Measurements from ENCODE around the gene KCNAB1. TPM values are rescaled to one million over a fixed set of nuclear protein-coding genes. Genes with fewer than 3 reads are reported as not detected.

The KCNAB1 gene
- total RNA-seq, 1 experiment from 2014 or later = not detected

GRCh38 chr3:156341332-156341731 lies 221.0 kb downstream of the KCNAB1 start:
- Histone ChIP-seq H3K36me3 (no peaks in the 10 kb centered on the region), H3K9me3 (no peaks in the 10 kb centered on the region), H3K4me3 (no peak overlapping the region), H3K27me3 (peaks cover 5% of the 10 kb centered on the region; the same call in 1 of the 2 replicates)
- DNase-seq = no peak

DNA sequence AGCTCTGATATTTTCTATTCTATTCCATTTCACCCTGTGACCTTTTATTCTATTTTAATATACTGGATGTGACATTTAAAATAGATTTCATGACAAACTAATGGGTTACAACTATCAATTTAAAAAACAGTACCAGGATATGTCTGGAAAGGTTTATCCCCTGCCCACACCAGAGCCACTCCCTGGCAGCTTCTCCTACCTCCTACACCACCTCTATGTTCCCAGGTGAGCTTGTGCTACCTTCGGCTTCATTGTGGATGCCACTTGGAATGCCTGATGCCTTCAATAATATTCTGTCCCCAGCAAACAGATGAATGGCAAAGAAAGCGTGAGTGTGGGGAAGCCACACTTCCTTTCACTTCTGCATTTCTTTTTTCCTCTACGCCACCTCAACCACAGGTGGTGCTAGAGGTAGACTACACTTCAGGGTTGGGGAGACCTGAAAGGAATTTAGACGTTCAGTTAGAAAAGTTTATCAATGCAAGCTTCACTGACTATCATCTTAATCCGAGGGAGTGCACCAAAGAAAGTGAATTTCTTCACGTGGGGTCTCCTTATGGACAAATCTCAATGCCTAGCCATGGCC lies 221.5 kb downstream of the KCNAB1 start:
- H3K27me3 ChIP-seq = peaks cover 5% of the 10 kb centered on the region; the same call in 1 of the 2 replicates
- no peak for DNase-seq
- no peaks in the 10 kb centered on the region for H3K9me3 ChIP-seq
- H3K36me3 ChIP-seq = no peaks in the 10 kb centered on the region
- no peak overlapping the region for H3K4me3 ChIP-seq

- H3K9me3 ChIP-seq = no peaks in the 10 kb centered on the region
These were observed 223.8 kb downstream of the KCNAB1 start for GRCh38 chr3:156344215-156344614.

DNA sequence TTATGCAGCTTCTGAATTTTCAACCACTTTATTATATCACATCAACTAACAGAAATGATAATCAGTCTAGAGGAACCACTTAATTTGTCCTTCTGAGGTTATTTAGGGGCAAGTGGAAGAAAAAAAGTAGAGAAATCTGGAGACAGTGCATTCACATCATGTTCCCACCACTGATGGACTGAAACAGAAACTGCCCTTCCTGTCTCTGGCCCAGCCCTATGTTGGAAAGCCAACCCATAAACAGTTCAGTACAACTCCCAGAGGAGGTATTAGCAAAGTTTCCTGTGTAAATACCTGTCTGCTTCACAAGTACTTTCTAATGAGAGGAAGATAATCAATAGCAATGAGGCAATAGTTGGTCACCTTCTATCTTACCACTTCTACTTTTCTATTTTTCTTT lies 228.7 kb downstream of the KCNAB1 start:
- Histone ChIP-seq H3K36me3 (no peaks in the 10 kb centered on the region), H3K9me3 (no peaks in the 10 kb centered on the region), H3K27me3 (peaks cover 2% of the 10 kb centered on the region; the same call in 1 of the 2 replicates), H3K4me3 (no peak overlapping the region)
- no peak for DNase-seq

More at GRCh38 chr3:156344215-156344614, 223.8 kb downstream of the KCNAB1 start:
- H3K36me3 ChIP-seq = no peaks in the 10 kb centered on the region
- DNase-seq = no peak
- peaks cover 2% of the 10 kb centered on the region; the same call in 1 of the 2 replicates for H3K27me3 ChIP-seq
- H3K4me3 ChIP-seq = no peak overlapping the region

GRCh38 chr3:156349978-156350377 lies 229.6 kb downstream of the KCNAB1 start:
- H3K36me3 ChIP-seq = no peaks in the 10 kb centered on the region
- no peak overlapping the region for H3K4me3 ChIP-seq
- no peak for DNase-seq
- H3K9me3 ChIP-seq = no peaks in the 10 kb centered on the region
- no peaks in the 10 kb centered on the region; the same call in 1 of the 2 replicates for H3K27me3 ChIP-seq

GRCh38 chr3:156350781-156351180 lies 230.4 kb downstream of the KCNAB1 start:
- H3K27me3 ChIP-seq = no peaks in the 10 kb centered on the region
- DNase-seq = no peak
- no peaks in the 10 kb centered on the region for H3K9me3 ChIP-seq
- H3K4me3 ChIP-seq = no peak overlapping the region
- no peaks in the 10 kb centered on the region for H3K36me3 ChIP-seq

GRCh38 chr3:156351783-156352182 lies 231.4 kb downstream of the KCNAB1 start:
- Histone ChIP-seq H3K9me3 (no peaks in the 10 kb centered on the region), H3K4me3 (no peak overlapping the region), H3K36me3 (no peaks in the 10 kb centered on the region), H3K27me3 (no peaks in the 10 kb centered on the region)
- no peak for DNase-seq

GRCh38 chr3:156352728-156353127 lies 232.3 kb downstream of the KCNAB1 start:
- no peak for DNase-seq
- no peaks in the 10 kb centered on the region for H3K9me3 ChIP-seq

DNA sequence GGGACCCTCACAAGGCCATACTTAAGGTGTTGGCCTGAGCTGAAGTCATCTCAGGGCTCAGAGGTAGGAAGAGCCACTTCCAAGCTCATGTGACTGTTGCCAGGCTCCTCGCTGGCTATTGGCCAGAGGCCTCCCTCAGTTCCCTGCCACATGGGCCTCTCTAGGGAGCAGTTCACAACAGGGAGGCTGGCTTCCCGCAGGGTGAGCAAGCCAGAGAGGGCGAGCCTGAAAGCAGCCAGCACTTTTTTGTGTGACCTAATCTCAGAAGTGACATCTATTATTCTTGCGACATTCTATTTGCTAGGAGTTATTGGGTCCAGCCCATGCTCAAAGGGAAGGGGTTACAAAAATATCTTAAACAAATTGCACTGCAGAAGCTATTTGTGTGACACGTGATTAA lies 233.2 kb downstream of the KCNAB1 start:
- Histone ChIP-seq H3K27me3 (no peaks in the 10 kb centered on the region), H3K36me3 (no peaks in the 10 kb centered on the region), H3K4me3 (no peak overlapping the region), H3K9me3 (no peaks in the 10 kb centered on the region)
- DNase-seq = peak; percentile 11

More at GRCh38 chr3:156352728-156353127, 232.3 kb downstream of the KCNAB1 start:
- Histone ChIP-seq H3K27me3 (no peaks in the 10 kb centered on the region), H3K36me3 (no peaks in the 10 kb centered on the region), H3K4me3 (no peak overlapping the region)

DNA sequence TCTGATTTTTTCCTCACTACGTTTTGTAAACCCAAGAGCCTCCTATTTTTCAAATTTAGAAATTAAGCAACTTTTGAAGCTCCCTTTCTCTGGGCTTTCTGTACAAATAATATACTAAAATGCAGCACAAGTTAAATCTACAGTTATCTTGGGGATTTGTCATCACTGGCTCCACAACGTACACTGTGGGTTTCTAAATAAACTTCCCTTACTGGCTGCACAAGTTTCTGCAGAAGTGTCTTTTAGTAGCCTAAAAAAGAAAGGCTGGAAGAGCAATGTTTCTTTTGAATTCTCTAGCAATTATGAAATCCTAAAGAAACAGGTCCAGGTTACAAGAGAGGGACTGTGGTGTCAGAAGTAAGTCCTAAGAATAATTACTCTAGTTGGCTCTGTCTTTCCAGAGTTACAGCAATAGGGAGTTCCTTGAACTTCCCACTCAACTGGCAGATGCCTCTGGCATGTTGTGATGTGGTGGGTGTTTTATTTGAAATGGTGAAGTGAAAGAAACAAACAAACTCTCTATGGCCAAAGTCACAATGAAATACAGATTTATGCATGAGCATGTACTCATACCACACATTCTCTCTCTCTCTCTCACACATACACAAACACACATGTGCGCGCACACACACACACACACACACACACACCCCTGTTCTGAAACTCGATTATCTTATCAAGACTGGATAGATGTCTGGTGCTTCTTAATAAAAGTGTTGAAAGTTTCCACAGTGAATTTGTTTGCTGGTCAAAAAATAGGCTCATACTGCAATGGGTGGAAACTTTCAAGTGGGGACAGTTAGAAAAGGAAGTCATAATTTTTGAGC lies 236.4 kb downstream of the KCNAB1 start:
- Histone ChIP-seq H3K4me3 (no peak overlapping the region), H3K36me3 (no peaks in the 10 kb centered on the region), H3K9me3 (no peaks in the 10 kb centered on the region), H3K27me3 (no peaks in the 10 kb centered on the region)
- DNase-seq = no peak

GRCh38 chr3:156358232-156358631 lies 237.9 kb downstream of the KCNAB1 start:
- H3K27me3 ChIP-seq = no peaks in the 10 kb centered on the region; the same call in 1 of the 2 replicates
- no peak overlapping the region for H3K4me3 ChIP-seq
- no peak for DNase-seq
- H3K9me3 ChIP-seq = no peaks in the 10 kb centered on the region
- H3K36me3 ChIP-seq = no peaks in the 10 kb centered on the region

- no peaks in the 10 kb centered on the region for H3K9me3 ChIP-seq
- H3K4me3 ChIP-seq = no peak overlapping the region
- no peaks in the 10 kb centered on the region for H3K36me3 ChIP-seq
- DNase-seq = no peak
- H3K27me3 ChIP-seq = no peaks in the 10 kb centered on the region; the same call in 1 of the 2 replicates
These were observed 239.0 kb downstream of the KCNAB1 start for GRCh38 chr3:156359368-156359767.

DNA sequence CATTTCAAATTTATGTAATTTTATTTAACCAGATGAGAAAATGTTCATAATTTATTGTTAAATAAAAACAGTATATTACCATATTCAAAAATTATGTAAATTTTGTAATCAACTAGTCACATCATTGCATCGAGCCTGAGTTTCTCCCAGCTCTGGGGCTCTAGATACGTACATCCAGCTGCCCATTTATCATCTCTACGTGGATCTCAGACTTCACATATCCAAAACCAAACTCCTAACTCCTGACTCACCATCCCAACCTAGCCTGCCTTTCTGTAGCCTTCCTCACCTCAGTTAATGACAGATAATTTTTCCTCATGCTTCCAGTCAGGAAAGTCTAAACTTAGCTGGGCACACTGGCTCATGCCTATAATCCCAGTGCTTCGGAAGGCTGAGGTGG lies 239.7 kb downstream of the KCNAB1 start:
- Histone ChIP-seq H3K9me3 (no peaks in the 10 kb centered on the region), H3K27me3 (no peaks in the 10 kb centered on the region; the same call in none of the 2 replicates), H3K36me3 (no peaks in the 10 kb centered on the region), H3K4me3 (no peak overlapping the region)
- DNase-seq = no peak

DNA sequence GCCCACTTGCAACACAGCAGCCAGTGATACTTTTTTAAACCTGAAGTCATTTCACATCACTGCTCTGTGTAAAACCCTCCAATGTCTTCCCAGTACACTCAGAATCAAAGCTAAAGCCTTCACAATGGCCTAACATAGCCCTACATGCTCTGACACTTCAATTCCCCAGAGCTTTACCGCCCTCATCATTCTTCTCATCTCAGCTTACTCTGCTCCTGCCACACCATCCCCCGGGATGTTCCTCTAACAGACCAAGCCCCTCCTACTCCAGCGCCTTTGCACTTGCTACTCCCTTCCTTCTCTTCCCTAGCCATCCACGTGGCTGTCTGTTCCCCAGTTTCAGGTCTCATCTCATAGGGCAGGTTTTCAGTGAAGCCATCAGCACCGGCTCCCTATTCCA lies 240.6 kb downstream of the KCNAB1 start:
- Histone ChIP-seq H3K9me3 (no peaks in the 10 kb centered on the region), H3K4me3 (no peak overlapping the region), H3K36me3 (no peaks in the 10 kb centered on the region), H3K27me3 (no peaks in the 10 kb centered on the region; the same call in none of the 2 replicates)
- DNase-seq = no peak

DNA sequence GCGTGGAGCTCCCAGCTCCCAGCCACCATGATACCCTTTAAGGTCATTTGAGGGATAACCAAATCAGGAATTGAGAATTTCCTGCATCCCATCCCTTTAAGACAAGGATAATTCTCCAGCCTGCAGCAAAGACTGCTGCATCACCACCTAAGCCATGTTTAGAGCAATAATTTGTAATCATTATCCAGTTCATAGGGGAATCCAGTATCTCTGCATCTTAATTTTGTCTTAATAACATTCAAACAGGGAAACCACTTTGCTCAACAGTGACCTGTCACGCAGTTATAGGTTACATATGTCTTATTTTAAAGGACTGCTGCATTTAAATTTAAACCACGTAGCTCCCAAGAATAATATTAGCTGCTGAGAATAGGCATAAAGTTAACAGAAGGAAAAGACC lies 246.2 kb downstream of the KCNAB1 start:
- Histone ChIP-seq H3K27me3 (no peaks in the 10 kb centered on the region; the same call in none of the 2 replicates), H3K9me3 (no peaks in the 10 kb centered on the region), H3K4me3 (no peak overlapping the region), H3K36me3 (no peaks in the 10 kb centered on the region)
- DNase-seq = no peak

GRCh38 chr3:156368189-156368588 lies 247.8 kb downstream of the KCNAB1 start:
- Histone ChIP-seq H3K36me3 (no peaks in the 10 kb centered on the region), H3K4me3 (no peak overlapping the region), H3K27me3 (no peaks in the 10 kb centered on the region; the same call in none of the 2 replicates), H3K9me3 (no peaks in the 10 kb centered on the region)
- no peak for DNase-seq

GRCh38 chr3:156371701-156372100 lies 251.3 kb downstream of the KCNAB1 start:
- no peak for DNase-seq
- Histone ChIP-seq H3K9me3 (no peaks in the 10 kb centered on the region), H3K27me3 (peaks cover 3% of the 10 kb centered on the region), H3K4me3 (no peak overlapping the region), H3K36me3 (no peaks in the 10 kb centered on the region)

GRCh38 chr3:156373095-156373494 lies 252.7 kb downstream of the KCNAB1 start:
- no peaks in the 10 kb centered on the region for H3K36me3 ChIP-seq
- DNase-seq = no peak
- no peak overlapping the region for H3K4me3 ChIP-seq
- H3K9me3 ChIP-seq = no peaks in the 10 kb centered on the region
- H3K27me3 ChIP-seq = peaks cover 3% of the 10 kb centered on the region
